Stimulated activated CD8-positive, alpha-beta memory T cell treated with anti-CD3 and anti-CD28 coated beads, Interleukin-7, amount 100 ng/mL, for 24 hours (primary cell): ENCODE measurements around the gene ATF4.

Experiments used
- DNase-seq: peaks from one replicate; pipeline ENCODE4 v3.0.0-alpha.2; 2020; ENCODE audit warnings: low read depth

Gene ATF4

GRCh38 chr22:39558254-39558727, 37.9 kb downstream of the ATF4 start:
- no peak for DNase-seq

- DNase-seq: no peak
These were observed 38.6 kb downstream of the ATF4 start for GRCh38 chr22:39558950-39559349.

- no peak for DNase-seq
These were observed 39.2 kb downstream of the ATF4 start for GRCh38 chr22:39559456-39560105.

- no peak for DNase-seq
These were observed 39.8 kb downstream of the ATF4 start for GRCh38 chr22:39560127-39560526.

- DNase-seq: no peak
These were observed 42.6 kb downstream of the ATF4 start for GRCh38 chr22:39562839-39563489.

- no peak for DNase-seq
These were observed 43.4 kb downstream of the ATF4 start for GRCh38 chr22:39563571-39564428.

- DNase-seq: no peak
These were observed 45.1 kb downstream of the ATF4 start for GRCh38 chr22:39565414-39565944.

GRCh38 chr22:39567135-39567946, 47.0 kb downstream of the ATF4 start:
- no peak for DNase-seq

- no peak for DNase-seq
These were observed 48.1 kb downstream of the ATF4 start for GRCh38 chr22:39568278-39568981.

- DNase-seq: no peak
These were observed 48.7 kb downstream of the ATF4 start for GRCh38 chr22:39569066-39569465.

GRCh38 chr22:39570226-39570625, 49.9 kb downstream of the ATF4 start:
- no peak for DNase-seq

- DNase-seq: no peak
These were observed 50.3 kb downstream of the ATF4 start, which contains the start of gene CACNA1I for GRCh38 chr22:39570665-39571064. CACNA1I (plus strand) TSS chr22:39570753; CDS start chr22:39570753, 0 bp downstream.

- no peak for DNase-seq
These were observed 51.2 kb downstream of the ATF4 start for GRCh38 chr22:39571538-39571937.
